GM12874 (cell line): Measurements from ENCODE around the gene CDH13.

ENCODE experiments used
- TF ChIP-seq, protein P1 (sequence below): IDR thresholded peaks from 2 replicates; pipeline ENCODE4 v1.5.1; 2011; ENCODE audit warnings: low read depth, mild to moderate bottlenecking, control low read depth, low read length, moderate library complexity; ENCODE audit not compliant: insufficient read depth

CDH13 gene

DNA sequence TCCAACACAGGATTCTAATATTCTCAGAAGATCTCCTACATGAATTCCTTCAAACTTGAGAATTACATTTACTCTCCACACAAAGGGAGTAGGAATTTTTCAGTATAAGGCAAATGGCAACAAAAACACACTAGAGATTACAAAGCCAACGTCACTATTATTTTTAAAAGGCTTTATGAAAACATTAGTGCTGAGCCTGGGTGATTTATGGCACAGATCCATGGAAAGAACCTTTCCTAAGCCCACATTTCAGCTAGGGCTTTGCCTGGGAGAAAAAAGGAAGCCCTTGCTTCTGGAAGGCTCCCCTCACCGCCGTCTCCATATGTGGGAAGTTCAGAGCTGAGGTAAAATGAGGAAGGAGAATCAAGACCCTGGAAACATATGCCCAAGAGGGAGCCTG is 681.6 kb downstream of the CDH13 start:
- TF ChIP-seq, protein P1, sequence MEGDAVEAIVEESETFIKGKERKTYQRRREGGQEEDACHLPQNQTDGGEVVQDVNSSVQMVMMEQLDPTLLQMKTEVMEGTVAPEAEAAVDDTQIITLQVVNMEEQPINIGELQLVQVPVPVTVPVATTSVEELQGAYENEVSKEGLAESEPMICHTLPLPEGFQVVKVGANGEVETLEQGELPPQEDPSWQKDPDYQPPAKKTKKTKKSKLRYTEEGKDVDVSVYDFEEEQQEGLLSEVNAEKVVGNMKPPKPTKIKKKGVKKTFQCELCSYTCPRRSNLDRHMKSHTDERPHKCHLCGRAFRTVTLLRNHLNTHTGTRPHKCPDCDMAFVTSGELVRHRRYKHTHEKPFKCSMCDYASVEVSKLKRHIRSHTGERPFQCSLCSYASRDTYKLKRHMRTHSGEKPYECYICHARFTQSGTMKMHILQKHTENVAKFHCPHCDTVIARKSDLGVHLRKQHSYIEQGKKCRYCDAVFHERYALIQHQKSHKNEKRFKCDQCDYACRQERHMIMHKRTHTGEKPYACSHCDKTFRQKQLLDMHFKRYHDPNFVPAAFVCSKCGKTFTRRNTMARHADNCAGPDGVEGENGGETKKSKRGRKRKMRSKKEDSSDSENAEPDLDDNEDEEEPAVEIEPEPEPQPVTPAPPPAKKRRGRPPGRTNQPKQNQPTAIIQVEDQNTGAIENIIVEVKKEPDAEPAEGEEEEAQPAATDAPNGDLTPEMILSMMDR, result no peak

DNA sequence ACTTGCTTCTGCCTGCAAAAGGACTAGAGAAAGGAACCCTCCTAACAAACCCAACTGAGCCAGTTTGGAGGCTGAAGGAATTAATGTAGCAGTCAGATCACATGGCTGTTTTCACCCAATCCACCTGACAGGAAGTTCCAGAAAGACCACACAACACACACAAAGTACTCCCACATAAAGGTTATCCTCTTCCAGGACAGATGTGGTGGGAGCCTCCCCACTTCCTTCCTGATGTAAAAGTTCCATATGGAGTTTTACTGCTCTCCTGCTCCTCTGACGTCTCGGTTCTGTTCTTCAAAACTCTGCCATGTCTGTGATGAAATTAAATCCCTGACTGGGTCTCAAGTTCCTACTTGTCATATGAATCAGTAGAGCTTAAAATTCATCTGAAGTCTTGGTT is 684.0 kb downstream of the CDH13 start:
- TF ChIP-seq, protein P1, result no peak

DNA sequence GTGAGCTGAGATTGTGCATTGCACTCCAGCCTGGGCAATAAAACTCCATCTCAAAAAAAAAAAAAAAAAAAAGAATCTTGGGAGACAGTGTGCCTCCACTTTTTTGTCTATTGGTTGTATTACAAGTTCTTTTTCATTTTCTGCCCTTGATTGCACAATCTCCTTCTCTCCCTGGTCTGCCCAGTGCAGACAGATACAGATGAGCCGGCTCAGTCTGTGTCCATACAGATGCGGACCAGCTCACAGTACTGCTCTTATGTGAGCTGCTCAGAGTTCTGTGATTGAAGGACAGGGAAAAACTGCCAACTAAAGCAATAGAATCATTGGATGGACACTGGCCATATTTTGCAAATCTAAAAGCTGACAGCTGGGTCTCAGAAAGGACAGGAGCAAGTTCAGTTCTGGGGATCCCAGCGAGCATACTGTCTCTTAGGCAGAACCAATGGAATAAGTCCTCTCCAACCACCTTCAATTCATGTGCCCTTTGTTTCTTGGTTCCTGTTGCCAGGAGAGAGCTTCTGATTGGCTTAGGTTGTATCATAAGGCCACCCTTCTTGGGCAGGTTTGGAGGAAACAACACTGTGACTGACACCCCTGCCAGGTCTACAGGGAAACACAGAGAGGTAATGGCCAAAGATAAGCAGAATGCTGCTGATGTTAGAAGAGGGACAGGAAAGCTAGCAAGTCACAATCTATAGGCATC is 685.4 kb downstream of the CDH13 start:
- TF ChIP-seq, protein P1, result no peak

DNA sequence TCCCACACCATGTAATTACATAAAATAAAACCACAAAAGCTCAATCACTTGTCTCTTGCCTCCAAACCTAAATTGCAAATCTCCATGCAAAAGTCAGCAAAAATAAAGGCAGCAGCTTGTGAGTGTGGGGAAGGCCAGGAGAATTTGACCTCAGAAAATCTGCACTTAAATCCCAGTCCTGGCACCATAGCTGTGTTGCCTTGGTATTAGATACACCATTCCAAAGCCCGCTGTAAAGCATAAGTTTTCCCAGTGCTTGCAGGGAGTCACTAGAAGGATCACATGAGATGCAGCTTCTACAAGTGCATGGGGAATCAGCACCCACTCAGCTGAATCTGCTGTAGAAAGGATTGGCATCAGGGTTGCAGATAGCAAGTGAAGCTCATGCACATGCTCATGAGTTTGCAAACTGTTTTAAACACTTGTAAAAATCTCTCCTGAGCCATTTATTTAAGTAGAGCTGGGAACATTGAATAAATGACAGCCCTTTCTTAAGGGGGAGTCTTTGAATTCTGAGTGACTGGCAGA is 686.0 kb downstream of the CDH13 start:
- TF ChIP-seq, protein P1, result no peak

DNA sequence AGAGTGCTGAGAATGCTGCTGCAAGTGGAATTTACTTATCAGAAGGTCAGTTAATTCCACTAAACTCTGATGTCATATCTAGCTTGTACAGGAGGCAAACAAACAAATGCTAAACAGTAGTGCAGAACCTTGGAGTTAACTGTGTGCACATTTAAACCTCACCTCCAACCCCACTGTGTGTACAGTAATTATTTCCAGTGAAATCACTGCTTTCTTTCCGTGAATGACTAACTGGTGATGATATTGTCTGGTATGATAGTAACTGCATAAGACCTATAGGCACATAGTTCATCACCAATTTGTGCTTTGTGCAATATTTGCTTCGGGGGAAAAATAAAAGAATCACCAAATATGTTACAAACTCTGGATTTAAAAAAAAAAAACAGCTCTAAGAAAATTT is 688.5 kb downstream of the CDH13 start:
- TF ChIP-seq, protein P1, result no peak

DNA sequence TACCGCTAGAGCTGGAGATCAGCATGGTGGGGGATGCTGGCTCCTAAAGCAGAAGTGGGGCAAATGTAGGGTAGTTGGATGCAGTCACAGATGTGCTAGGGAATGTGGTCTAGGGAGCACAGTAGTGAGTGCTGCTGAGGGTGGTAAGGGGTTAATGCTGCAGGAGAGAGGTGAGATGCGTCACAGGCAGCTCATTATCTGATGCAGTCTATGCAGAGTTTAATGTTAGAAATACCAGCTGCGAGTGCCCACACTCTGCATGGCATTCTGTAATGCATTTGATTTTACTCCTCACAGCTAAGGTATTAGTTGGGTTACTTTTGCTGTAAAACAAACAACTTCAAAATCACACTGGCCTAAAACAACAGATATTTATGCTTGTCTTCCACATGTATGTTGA is 689.7 kb downstream of the CDH13 start:
- TF ChIP-seq, protein P1, result no peak

DNA sequence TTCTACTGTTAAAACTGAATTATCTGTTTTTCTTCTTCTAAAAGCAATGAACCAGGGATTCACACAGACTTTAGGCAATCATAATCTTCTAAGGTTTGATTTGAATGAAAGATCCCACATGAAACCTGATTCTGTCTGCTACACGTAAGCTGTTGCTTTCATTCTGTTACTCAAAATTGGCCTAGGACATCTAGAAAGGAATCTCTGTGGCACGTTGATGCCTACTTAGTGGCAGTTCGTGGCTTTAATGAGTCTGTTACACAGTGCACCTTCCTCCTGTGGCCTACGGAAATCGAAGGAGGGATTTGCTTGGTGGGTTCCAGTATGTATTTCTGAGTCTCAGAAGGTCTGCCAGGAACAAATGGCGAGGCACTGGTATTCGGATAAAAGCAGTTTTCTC is 691.6 kb downstream of the CDH13 start:
- TF ChIP-seq, protein P1, result no peak
